Measurements from ENCODE around the gene RAD51B. TPM values are rescaled to one million over a fixed set of nuclear protein-coding genes. Genes with fewer than 3 reads are reported as not detected.
A peak's percentile ranks its signal among the peaks of the same experiment; 100 is the strongest.

The RAD51B gene
- total RNA-seq, 2 donors from 2014 or later = 22.8 to 33.8 TPM

- H3K27me3 Mint-ChIP-seq (ENCODE audit: insufficient read depth) = peaks cover 4% of the 10 kb centered on the region
- no peak overlapping the region for H3K4me3 ChIP-seq (ENCODE audit: low read length)
- no peaks in the 10 kb centered on the region for H3K27me3 ChIP-seq (ENCODE audit: control insufficient read depth, insufficient read depth, low read length, poor library complexity, severe bottlenecking)
- no peaks in the 10 kb centered on the region for H3K9me3 Mint-ChIP-seq
- H3K4me1 ChIP-seq (ENCODE audit: control insufficient read depth, insufficient read depth, low read length) = peaks cover 10% of the 10 kb centered on the region
- DNase-seq = no peak
- H3K9me3 ChIP-seq (ENCODE audit: control insufficient read depth, low read length) = no peaks in the 10 kb centered on the region
- H3K27ac ChIP-seq (ENCODE audit: low read depth, low read length) = peak overlapping the region; percentile 22
- no peaks in the 10 kb centered on the region for H3K36me3 ChIP-seq (ENCODE audit: control insufficient read depth, insufficient read depth, low read length)
- H3K36me3 Mint-ChIP-seq (ENCODE audit: low read depth) = no peaks in the 10 kb centered on the region
- no peak overlapping the region for H3K4me3 Mint-ChIP-seq
- H3K4me1 Mint-ChIP-seq = peaks cover 49% of the 10 kb centered on the region
- 58 to 60% methylated on average over 1 to 4 of the region's 4 CpGs for WGBS, 2 experiments (ENCODE audit: insufficient coverage in 1 of 2, insufficient read length in 1 of 2)
- H3K9ac ChIP-seq (ENCODE audit: extremely low read depth, low read length, poor library complexity, severe bottlenecking) = no peak overlapping the region
- TF ChIP-seq CTCF (conservative IDR thresholded peaks at IDR 0.05) = no peak
- peak overlapping the region; percentile 74 for H3K27ac Mint-ChIP-seq
Measured at GRCh38 chr14:68477110-68477455, 657.5 kb downstream of the RAD51B start.

- TF ChIP-seq CTCF (conservative IDR thresholded peaks at IDR 0.05) = no peak
- H3K27me3 Mint-ChIP-seq (ENCODE audit: insufficient read depth) = peaks cover 4% of the 10 kb centered on the region
- DNase-seq = no peak
- no peaks in the 10 kb centered on the region for H3K36me3 Mint-ChIP-seq (ENCODE audit: low read depth)
- peaks cover 44% of the 10 kb centered on the region for H3K4me1 Mint-ChIP-seq
- no peak overlapping the region for H3K9ac ChIP-seq (ENCODE audit: extremely low read depth, low read length, poor library complexity, severe bottlenecking)
- H3K4me3 Mint-ChIP-seq = no peak overlapping the region
- no peak overlapping the region for H3K27ac ChIP-seq (ENCODE audit: low read depth, low read length)
- H3K27ac Mint-ChIP-seq = peak overlapping the region; percentile 74
- H3K27me3 ChIP-seq (ENCODE audit: control insufficient read depth, insufficient read depth, low read length, poor library complexity, severe bottlenecking) = no peaks in the 10 kb centered on the region
- no peaks in the 10 kb centered on the region for H3K9me3 ChIP-seq (ENCODE audit: control insufficient read depth, low read length)
- H3K4me3 ChIP-seq (ENCODE audit: low read length) = no peak overlapping the region
- 85 to 91% methylated on average over 5 to 6 of the region's 8 CpGs for WGBS, 2 experiments (ENCODE audit: insufficient coverage in 1 of 2, insufficient read length in 1 of 2)
- H3K9me3 Mint-ChIP-seq = no peaks in the 10 kb centered on the region
- H3K36me3 ChIP-seq (ENCODE audit: control insufficient read depth, insufficient read depth, low read length) = no peaks in the 10 kb centered on the region
- peaks cover 10% of the 10 kb centered on the region for H3K4me1 ChIP-seq (ENCODE audit: control insufficient read depth, insufficient read depth, low read length)
Measured at GRCh38 chr14:68477461-68478085, 658.0 kb downstream of the RAD51B start.

- H3K9me3 Mint-ChIP-seq = no peaks in the 10 kb centered on the region
- H3K36me3 ChIP-seq (ENCODE audit: control insufficient read depth, insufficient read depth, low read length) = no peaks in the 10 kb centered on the region
- 89 to 93% methylated on average over 3 of the region's 3 CpGs for WGBS, 2 experiments (ENCODE audit: insufficient coverage in 1 of 2, insufficient read length in 1 of 2)
- no peak for DNase-seq
- H3K4me1 ChIP-seq (ENCODE audit: control insufficient read depth, insufficient read depth, low read length) = peaks cover 10% of the 10 kb centered on the region
- peaks cover 10% of the 10 kb centered on the region for H3K27me3 Mint-ChIP-seq (ENCODE audit: insufficient read depth)
- H3K27ac Mint-ChIP-seq = no peak overlapping the region
- no peak overlapping the region for H3K4me3 Mint-ChIP-seq
- H3K27ac ChIP-seq (ENCODE audit: low read depth, low read length) = no peak overlapping the region
- H3K36me3 Mint-ChIP-seq (ENCODE audit: low read depth) = no peaks in the 10 kb centered on the region
- TF ChIP-seq CTCF (conservative IDR thresholded peaks at IDR 0.05) = no peak
- H3K27me3 ChIP-seq (ENCODE audit: control insufficient read depth, insufficient read depth, low read length, poor library complexity, severe bottlenecking) = no peaks in the 10 kb centered on the region
- peaks cover 45% of the 10 kb centered on the region for H3K4me1 Mint-ChIP-seq
- no peaks in the 10 kb centered on the region for H3K9me3 ChIP-seq (ENCODE audit: control insufficient read depth, low read length)
- H3K9ac ChIP-seq (ENCODE audit: extremely low read depth, low read length, poor library complexity, severe bottlenecking) = no peak overlapping the region
- H3K4me3 ChIP-seq (ENCODE audit: low read length) = no peak overlapping the region
Measured at GRCh38 chr14:68479247-68479646, 659.7 kb downstream of the RAD51B start.

All from endodermal cell (in vitro differentiated cells).